Endothelial cell of umbilical vein (primary cell): ENCODE results near the gene KLK14. TPM values are rescaled to one million over a fixed set of nuclear protein-coding genes. Genes with fewer than 3 reads are reported as not detected.

Experiments
- BruUV-seq: library from RNA; stranded (reverse); fragments of 400-500 nt; replicated peaks from 2 replicates; lab custom pipeline; 2021; lab: Mats Ljungman, UMichigan
- CTCF ChIA-PET: fragments of 300-600, 350-600 bp; sonication (Branson Sonifier 250); formaldehyde crosslinking; loops from one replicate; lab custom pipeline; 2021; ENCODE audit warnings: antibody characterized with exemption, inconsistent platforms; lab: Charles Lee
- POLR2A ChIA-PET: fragments of 300-600, 350-600 bp; sonication (Branson Sonifier 250); formaldehyde crosslinking; loops from one replicate; lab custom pipeline; 2021; ENCODE audit warnings: antibody characterized with exemption, inconsistent platforms; lab: Charles Lee
- DNase-seq: peaks from one replicate; pipeline ENCODE4 v3.0.0-alpha.2; 2011; ENCODE audit warnings: low read depth, low spot score
- FAIRE-seq: peaks from 2 replicates; lab custom pipeline; 2011; peaks lifted over from hg19 to GRCh38; lab: Jason Lieb, UNC
- H2AFZ ChIP-seq: 2 replicates; pipeline ENCODE4 v1.6.0; 2012; ENCODE audit warnings: low read depth, low read length, control low read depth, inconsistent platforms
- H3K27ac ChIP-seq: 2 replicates; pipeline ENCODE4 v1.5.1; 2011; ENCODE audit warnings: low read depth, mild to moderate bottlenecking, control low read depth, low read length, moderate library complexity; ENCODE audit not compliant: insufficient read depth
- H3K27me3 ChIP-seq, 2 experiments: 2 replicates each; pipeline versions ENCODE4 v1.6.0 to v1.6.1; 2011; ENCODE audit warnings: low read length in 2 of 2, mixed read lengths in 1 of 2; ENCODE audit not compliant: control insufficient read depth in 2 of 2, insufficient read depth in 2 of 2
- H3K36me3 ChIP-seq, 2 experiments: 2 replicates in 1 of 2; 3 replicates in 1 of 2; pipeline ENCODE4 v1.5.1; 2011; ENCODE audit warnings: low read length in 2 of 2, mild to moderate bottlenecking in 1 of 2, moderate library complexity in 1 of 2; ENCODE audit not compliant: control insufficient read depth in 2 of 2, insufficient read depth in 2 of 2; ENCODE audit errors: extremely low read depth in 1 of 2
- H3K4me1 ChIP-seq: 3 replicates; pipeline ENCODE4 v1.5.1; 2011; ENCODE audit warnings: mild to moderate bottlenecking, low read length; ENCODE audit not compliant: control insufficient read depth, insufficient read depth; ENCODE audit errors: extremely low read depth
- H3K4me2 ChIP-seq: 2 replicates; pipeline ENCODE4 v1.6.1; 2011; ENCODE audit warnings: low read length, control low read depth, mixed read lengths; ENCODE audit not compliant: insufficient read depth
- H3K4me3 ChIP-seq, 3 experiments: fragments of 200-600 bp in 1 of 3; sonication (generic), shearing (Covaris generic) in 1 of 3; replicated peaks in 1 of 3; 2 replicates each; pipeline ENCODE4 v1.5.1; 2011 to 2016; ENCODE audit warnings: control low read depth in 3 of 3, low read length in 3 of 3, mild to moderate bottlenecking in 2 of 3, inconsistent platforms in 1 of 3, low read depth in 1 of 3, moderate library complexity in 1 of 3; ENCODE audit not compliant: insufficient read depth in 1 of 3
- H3K79me2 ChIP-seq: 2 replicates; pipeline ENCODE4 v1.6.0; 2012; ENCODE audit warnings: low read length, inconsistent platforms; ENCODE audit not compliant: control insufficient read depth, insufficient read depth
- H3K9ac ChIP-seq: replicated peaks from 2 replicates; pipeline ENCODE3; 2011; ENCODE audit warnings: low read length, control low read depth; ENCODE audit not compliant: insufficient read depth; ENCODE audit errors: extremely low read depth
- H3K9me1 ChIP-seq: replicated peaks from 3 replicates; pipeline ENCODE4 v1.6.0; 2011; ENCODE audit warnings: mild to moderate bottlenecking, low read length; ENCODE audit not compliant: control insufficient read depth, insufficient read depth; ENCODE audit errors: extremely low read depth
- H3K9me3 ChIP-seq: replicated peaks from 2 replicates; pipeline ENCODE4 v1.5.1; 2012; ENCODE audit warnings: low read length, inconsistent platforms; ENCODE audit not compliant: control insufficient read depth, insufficient read depth
- H4K20me1 ChIP-seq: replicated peaks from 2 replicates; pipeline ENCODE3; 2011; ENCODE audit warnings: mild to moderate bottlenecking, low read length; ENCODE audit not compliant: control insufficient read depth, insufficient read depth; ENCODE audit errors: extremely low read depth
- EZH2 ChIP-seq: IDR thresholded peaks from 2 replicates; pipeline ENCODE4 v1.6.1; 2012; ENCODE audit warnings: borderline replicate concordance, low read depth, mild to moderate bottlenecking, moderate library complexity, low read length, inconsistent platforms; ENCODE audit not compliant: severe bottlenecking
- FOS ChIP-seq: IDR thresholded peaks from 2 replicates; pipeline ENCODE4 v1.6.1; 2011; ENCODE audit warnings: mild to moderate bottlenecking, low read length, moderate library complexity, borderline replicate concordance; ENCODE audit not compliant: insufficient read depth
- GATA2 ChIP-seq: IDR thresholded peaks from 2 replicates; pipeline ENCODE4 v1.7.0; 2011; ENCODE audit warnings: low read depth, mild to moderate bottlenecking, moderate library complexity, mixed read lengths, low read length; ENCODE audit not compliant: insufficient read length, insufficient read depth
- JUN ChIP-seq: IDR thresholded peaks from 2 replicates; pipeline ENCODE4 v1.6.1; 2011; ENCODE audit warnings: borderline replicate concordance, low read depth; ENCODE audit not compliant: insufficient read length, insufficient read depth
- MAX ChIP-seq: IDR thresholded peaks from 2 replicates; pipeline ENCODE4 v1.6.1; 2011; ENCODE audit not compliant: insufficient read depth, insufficient read length
- MYC ChIP-seq: IDR thresholded peaks from one replicate; pipeline ENCODE4 v1.6.1; 2011; ENCODE audit warnings: mild to moderate bottlenecking, low read depth, low read length
- POLR2A ChIP-seq: IDR thresholded peaks from 2 replicates; pipeline ENCODE4 v1.6.1; 2012; ENCODE audit warnings: low read depth, mild to moderate bottlenecking, control low read depth, low read length
- POLR2AphosphoS5 ChIP-seq: IDR thresholded peaks from 2 replicates; pipeline ENCODE4 v1.6.1; 2012; ENCODE audit warnings: low read depth, mild to moderate bottlenecking, control low read depth, low read length, moderate library complexity; ENCODE audit not compliant: insufficient read depth
- dilution Hi-C: fragments of 300-500 bp; cut with MboI; formaldehyde crosslinking; loops from one replicate; pipeline ENCODE4 v1.15.0; 2019; ENCODE audit warnings: low sequenced_read_pairs; ENCODE audit not compliant: extremely low pct_ligation_motif_present
- intact Hi-C: fragments of 100-400 bp; cut with micrococcal nuclease; formaldehyde crosslinking; loops from one replicate; pipeline ENCODE4 v1.10.0; 2022
- polyA plus RNA-seq, 4 experiments: library from polyadenylated mRNA; depleted of rRNA in 3 of 4; stranded (reverse) in 3 of 4; unstranded in 1 of 4; fragments of >200 nt; gene quantifications; 2 replicates each; pipeline versions ENCODE4 v1.2.1 to v1.2.3, GENCODE V29; 2011 to 2012; ENCODE audit warnings: missing spikeins in 1 of 4
- total RNA-seq: library from RNA; stranded (reverse); gene quantifications from 2 replicates; pipeline ENCODE4 v1.2.3, GENCODE V29; 2021
- TF ChIP-seq, protein P1 (sequence below), 2 donors: IDR thresholded peaks; 1 replicate in 1 of 2; 2 replicates in 1 of 2; pipeline ENCODE4 v1.5.1; 2011; ENCODE audit warnings: low read length in 2 of 2, mild to moderate bottlenecking in 2 of 2, moderate library complexity in 2 of 2, control low read depth in 1 of 2, inconsistent platforms in 1 of 2, low read depth in 1 of 2; ENCODE audit not compliant: insufficient read depth in 1 of 2; ENCODE audit errors: extremely low read depth in 1 of 2

Gene KLK14
- total and polyA plus RNA-seq, 2 donors (not counting 3 experiments of a cell fraction or from before 2014, with no cell fraction given), result 0.12 TPM; not detected in 1

DNA sequence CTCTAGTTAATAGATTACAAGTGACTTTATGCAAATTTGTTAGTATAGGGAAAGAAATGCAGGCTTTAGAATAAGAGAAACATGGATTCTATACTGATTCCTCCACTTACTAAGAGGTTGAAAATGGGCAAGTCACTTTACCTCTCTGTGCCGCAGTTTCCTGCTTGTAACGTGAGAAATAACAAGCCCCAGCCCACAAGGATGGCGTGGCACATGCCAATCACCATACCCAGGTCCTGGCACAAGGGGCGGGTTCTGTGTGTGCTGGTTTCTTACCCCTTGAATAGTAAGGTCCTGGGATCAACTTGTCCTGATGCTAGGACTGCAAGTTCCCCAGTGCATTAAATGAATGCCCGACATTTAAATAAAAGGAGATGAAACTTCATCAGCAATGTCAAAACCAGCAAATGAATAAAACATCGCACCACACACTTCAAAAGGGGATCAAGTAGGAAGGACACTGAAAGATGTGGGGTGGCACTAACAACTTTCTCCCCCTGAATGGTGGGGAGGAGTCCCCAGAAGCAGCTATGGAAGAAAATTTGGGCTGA, 34.1 kb upstream of the KLK14 start:
- Histone ChIP-seq H3K4me2 (no peak overlapping the region), H2AFZ (no peak overlapping the region), H3K4me3 (no peak overlapping the region), H3K4me1 (no peaks in the 10 kb centered on the region), H3K79me2 (no peaks in the 10 kb centered on the region), H3K36me3 (no peaks in the 10 kb centered on the region), H3K9me3 (no peaks in the 10 kb centered on the region), H3K9me1 (no peaks in the 10 kb centered on the region), H3K27me3 (peaks cover 3 to 7% of the 10 kb centered on the region in 2 experiments), H3K9ac (no peak overlapping the region), H3K27ac (no peak overlapping the region), H4K20me1 (no peaks in the 10 kb centered on the region)
- dilution Hi-C loops (no loop called here), intact Hi-C loops (no loop called here)
- TF ChIP-seq JUN (no peak), EZH2 (no peak), MYC (no peak), POLR2A (no peak), MAX (no peak), GATA2 (no peak), FOS (no peak), POLR2AphosphoS5 (no peak)
- TF ChIP-seq, protein P1, sequence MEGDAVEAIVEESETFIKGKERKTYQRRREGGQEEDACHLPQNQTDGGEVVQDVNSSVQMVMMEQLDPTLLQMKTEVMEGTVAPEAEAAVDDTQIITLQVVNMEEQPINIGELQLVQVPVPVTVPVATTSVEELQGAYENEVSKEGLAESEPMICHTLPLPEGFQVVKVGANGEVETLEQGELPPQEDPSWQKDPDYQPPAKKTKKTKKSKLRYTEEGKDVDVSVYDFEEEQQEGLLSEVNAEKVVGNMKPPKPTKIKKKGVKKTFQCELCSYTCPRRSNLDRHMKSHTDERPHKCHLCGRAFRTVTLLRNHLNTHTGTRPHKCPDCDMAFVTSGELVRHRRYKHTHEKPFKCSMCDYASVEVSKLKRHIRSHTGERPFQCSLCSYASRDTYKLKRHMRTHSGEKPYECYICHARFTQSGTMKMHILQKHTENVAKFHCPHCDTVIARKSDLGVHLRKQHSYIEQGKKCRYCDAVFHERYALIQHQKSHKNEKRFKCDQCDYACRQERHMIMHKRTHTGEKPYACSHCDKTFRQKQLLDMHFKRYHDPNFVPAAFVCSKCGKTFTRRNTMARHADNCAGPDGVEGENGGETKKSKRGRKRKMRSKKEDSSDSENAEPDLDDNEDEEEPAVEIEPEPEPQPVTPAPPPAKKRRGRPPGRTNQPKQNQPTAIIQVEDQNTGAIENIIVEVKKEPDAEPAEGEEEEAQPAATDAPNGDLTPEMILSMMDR (IDR thresholded peaks at IDR 0.05; ENCODE audit: extremely low read depth in 1 of 2, insufficient read depth in 1 of 2, low read depth in 1 of 2, low read length in 2 of 2), result no peak
- FAIRE-seq, result no peak
- no TSS peak for BruUV-seq
- no peak for DNase-seq
- ChIA-PET POLR2A (no interaction called here), CTCF (no interaction called here)
